Suprapubic skin (tissue), 4 donors: Measurements from ENCODE around the gene RHEB. TPM values are rescaled to one million over a fixed set of nuclear protein-coding genes. Genes with fewer than 3 reads are reported as not detected.

Source experiments
- DNase-seq, 2 donors: peaks; one replicate each; pipeline ENCODE4 v3.0.0-alpha.2; 2019; ENCODE audit warnings: low spot score in 2 of 2
- H3K27ac ChIP-seq: fragments of 200-600 bp; sonication (generic); one replicate; pipeline ENCODE4 v1.5.1; 2019
- H3K27me3 ChIP-seq: fragments of 200-600 bp; sonication (generic); one replicate; pipeline ENCODE4 v1.5.1; 2019
- H3K36me3 ChIP-seq: fragments of 200-600 bp; sonication (generic); one replicate; pipeline ENCODE4 v1.5.1; 2019
- H3K4me1 ChIP-seq: fragments of 200-600 bp; sonication (generic); one replicate; pipeline ENCODE4 v1.5.1; 2019
- H3K4me3 ChIP-seq: fragments of 200-600 bp; sonication (generic); one replicate; pipeline ENCODE4 v1.5.1; 2019; ENCODE audit warnings: mild to moderate bottlenecking
- H3K9me3 ChIP-seq: fragments of 200-600 bp; sonication (generic); one replicate; pipeline ENCODE4 v1.5.1; 2019
- CTCF ChIP-seq, 2 donors: fragments of 200-600 bp in 1 of 2; fragments of 450-650 bp in 1 of 2; sonication (generic) in 1 of 2; IDR thresholded peaks; one replicate each; pipeline ENCODE4 v1.5.1; 2016 to 2019; ENCODE audit warnings: antibody characterized with exemption in 2 of 2, mild to moderate bottlenecking in 1 of 2, moderate library complexity in 1 of 2
- EP300 ChIP-seq: sonication (generic); formaldehyde crosslinking; IDR thresholded peaks from one replicate; pipeline ENCODE4 v1.6.1; 2017; ENCODE audit warnings: antibody characterized with exemption
- POLR2A ChIP-seq, 2 donors: fragments of 450-650 bp; IDR thresholded peaks; one replicate each; pipeline ENCODE4 v1.6.1; 2017; ENCODE audit warnings: antibody characterized with exemption in 2 of 2, mild to moderate bottlenecking in 2 of 2, moderate library complexity in 2 of 2
- POLR2AphosphoS5 ChIP-seq, 3 donors: sonication (generic); formaldehyde crosslinking; IDR thresholded peaks; one replicate each; pipeline ENCODE4 v1.6.1; 2017; ENCODE audit warnings: antibody characterized with exemption in 3 of 3
- WGBS: methylation state at CpG from one replicate; pipeline ENCODE4 v1.1.5; 2018; 5-methylcytosine and 5-hydroxymethylcytosine counted together
- total RNA-seq, 4 donors: library from RNA; depleted of rRNA; stranded (reverse); fragments of >200 nt; gene quantifications; one replicate each; pipeline ENCODE4 v1.1.0, GENCODE V29; 2016

Gene RHEB
- total RNA-seq, 4 donors from 2014 or later, result 46.5 to 62.2 (median 53.9) TPM

- Histone ChIP-seq H3K27ac (no peak overlapping the region), H3K36me3 (no peaks in the 10 kb centered on the region)
- WGBS, result 97% methylated on average over 6 of the region's 6 CpGs
Measured at GRCh38 chr7:151457534-151457933, 62.2 kb downstream of the RHEB start.

GRCh38 chr7:151456782-151457181, 62.9 kb downstream of the RHEB start:
- no peak for DNase-seq
- WGBS, result 77% methylated on average over 4 of the region's 4 CpGs
- H3K27me3 ChIP-seq, result no peaks in the 10 kb centered on the region

More at GRCh38 chr7:151457534-151457933, 62.2 kb downstream of the RHEB start:
- no peaks in the 10 kb centered on the region for H3K27me3 ChIP-seq
- no peaks in the 10 kb centered on the region for H3K9me3 ChIP-seq
- H3K4me3 ChIP-seq, result no peak overlapping the region
- TF ChIP-seq POLR2AphosphoS5 (IDR thresholded peaks at IDR 0.05), result no peak
- TF ChIP-seq EP300, result no peak
- no peak for TF ChIP-seq POLR2A (IDR thresholded peaks at IDR 0.05)
- TF ChIP-seq CTCF (IDR thresholded peaks at IDR 0.05), result no peak
- no peak for DNase-seq
- H3K4me1 ChIP-seq, result peaks cover 27% of the 10 kb centered on the region

GRCh38 chr7:151456276-151456675, 63.4 kb downstream of the RHEB start:
- Histone ChIP-seq H3K4me3 (no peak overlapping the region), H3K27ac (no peak overlapping the region), H3K4me1 (peaks cover 24% of the 10 kb centered on the region), H3K27me3 (no peaks in the 10 kb centered on the region), H3K36me3 (no peaks in the 10 kb centered on the region), H3K9me3 (no peaks in the 10 kb centered on the region)
- TF ChIP-seq POLR2A (IDR thresholded peaks at IDR 0.05), result no peak
- TF ChIP-seq CTCF (IDR thresholded peaks at IDR 0.05), result no peak
- TF ChIP-seq EP300, result no peak
- TF ChIP-seq POLR2AphosphoS5 (IDR thresholded peaks at IDR 0.05), result no peak
- WGBS, result 100% methylated on average over 4 of the region's 5 CpGs
- peak in 1 of 2 donors; percentile 57 for DNase-seq

More at GRCh38 chr7:151456782-151457181, 62.9 kb downstream of the RHEB start:
- peaks cover 27% of the 10 kb centered on the region for H3K4me1 ChIP-seq
- no peak overlapping the region for H3K4me3 ChIP-seq
- TF ChIP-seq CTCF (IDR thresholded peaks at IDR 0.05) (no peak), POLR2AphosphoS5 (IDR thresholded peaks at IDR 0.05) (no peak), POLR2A (IDR thresholded peaks at IDR 0.05) (no peak), EP300 (no peak)
- no peak overlapping the region for H3K27ac ChIP-seq
- no peaks in the 10 kb centered on the region for H3K9me3 ChIP-seq
- no peaks in the 10 kb centered on the region for H3K36me3 ChIP-seq

- H3K4me3 ChIP-seq, result no peak overlapping the region
- WGBS, result 76% methylated on average over 4 of the region's 4 CpGs
Measured at GRCh38 chr7:151455690-151456089, 64.0 kb downstream of the RHEB start.

GRCh38 chr7:151454932-151455530, 64.7 kb downstream of the RHEB start:
- Histone ChIP-seq H3K27ac (no peak overlapping the region), H3K27me3 (no peaks in the 10 kb centered on the region), H3K4me3 (no peak overlapping the region), H3K36me3 (no peaks in the 10 kb centered on the region), H3K9me3 (no peaks in the 10 kb centered on the region), H3K4me1 (peaks cover 11% of the 10 kb centered on the region)
- peak in 1 of 2 donors; percentile 55 for DNase-seq
- TF ChIP-seq POLR2AphosphoS5 (IDR thresholded peaks at IDR 0.05) (no peak), POLR2A (IDR thresholded peaks at IDR 0.05) (no peak), EP300 (no peak), CTCF (IDR thresholded peaks at IDR 0.05) (no peak)
- 88% methylated on average over 13 of the region's 15 CpGs for WGBS

More at GRCh38 chr7:151455690-151456089, 64.0 kb downstream of the RHEB start:
- H3K27me3 ChIP-seq, result no peaks in the 10 kb centered on the region
- peaks cover 18% of the 10 kb centered on the region for H3K4me1 ChIP-seq
- no peaks in the 10 kb centered on the region for H3K9me3 ChIP-seq
- no peak overlapping the region for H3K27ac ChIP-seq
- no peak for DNase-seq
- H3K36me3 ChIP-seq, result no peaks in the 10 kb centered on the region
- no peak for TF ChIP-seq CTCF (IDR thresholded peaks at IDR 0.05)
